GM21723 (cell line): ENCODE results near the gene TRAF5.
"Not testable (repeated sequence)": the region's sequence is repeated elsewhere in the genome, so short reads cannot be mapped to it uniquely, and the experiment has no call there.

ENCODE experiments used
- ATAC-seq: cut with Tn5 transposase; IDR thresholded peaks from one replicate; pipeline ENCODE4 v1.9.1; 2021; ENCODE audit warnings: mild to moderate bottlenecking, moderate library complexity; ENCODE audit not compliant: unreplicated experiment

Gene TRAF5

DNA sequence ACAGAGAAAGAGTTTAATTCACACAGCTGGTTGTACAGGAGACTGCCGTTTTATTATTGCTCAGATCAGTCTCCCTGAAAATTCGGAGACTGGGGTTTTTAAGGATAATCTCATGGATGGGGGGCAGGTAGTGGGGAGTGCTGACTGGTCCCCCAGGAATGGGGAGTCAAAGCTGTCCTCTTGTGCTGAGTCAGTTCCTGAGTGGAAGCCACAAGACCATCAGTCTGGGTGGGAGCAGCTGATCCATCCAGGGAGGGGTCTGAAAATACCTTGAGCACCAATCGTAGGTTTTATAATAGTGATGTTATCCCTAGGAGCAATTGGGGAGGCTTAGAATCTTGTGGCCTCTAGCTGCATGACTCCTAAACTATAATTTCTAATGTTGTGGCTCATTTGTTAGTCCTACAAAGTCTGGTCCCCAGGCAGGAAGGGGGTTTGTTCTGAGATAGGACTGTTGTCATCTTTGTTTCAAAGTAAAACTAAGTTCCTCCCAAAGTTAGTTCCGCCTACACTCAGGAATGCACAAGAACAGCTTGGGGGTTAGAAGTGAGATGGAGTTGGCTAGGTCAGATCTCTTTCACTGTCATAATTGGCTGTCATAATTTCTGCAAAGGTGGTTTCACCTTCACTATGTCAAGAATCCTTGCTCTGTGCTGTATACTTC lies 50.3 kb downstream of the TRAF5 start:
- ATAC-seq = no peak

DNA sequence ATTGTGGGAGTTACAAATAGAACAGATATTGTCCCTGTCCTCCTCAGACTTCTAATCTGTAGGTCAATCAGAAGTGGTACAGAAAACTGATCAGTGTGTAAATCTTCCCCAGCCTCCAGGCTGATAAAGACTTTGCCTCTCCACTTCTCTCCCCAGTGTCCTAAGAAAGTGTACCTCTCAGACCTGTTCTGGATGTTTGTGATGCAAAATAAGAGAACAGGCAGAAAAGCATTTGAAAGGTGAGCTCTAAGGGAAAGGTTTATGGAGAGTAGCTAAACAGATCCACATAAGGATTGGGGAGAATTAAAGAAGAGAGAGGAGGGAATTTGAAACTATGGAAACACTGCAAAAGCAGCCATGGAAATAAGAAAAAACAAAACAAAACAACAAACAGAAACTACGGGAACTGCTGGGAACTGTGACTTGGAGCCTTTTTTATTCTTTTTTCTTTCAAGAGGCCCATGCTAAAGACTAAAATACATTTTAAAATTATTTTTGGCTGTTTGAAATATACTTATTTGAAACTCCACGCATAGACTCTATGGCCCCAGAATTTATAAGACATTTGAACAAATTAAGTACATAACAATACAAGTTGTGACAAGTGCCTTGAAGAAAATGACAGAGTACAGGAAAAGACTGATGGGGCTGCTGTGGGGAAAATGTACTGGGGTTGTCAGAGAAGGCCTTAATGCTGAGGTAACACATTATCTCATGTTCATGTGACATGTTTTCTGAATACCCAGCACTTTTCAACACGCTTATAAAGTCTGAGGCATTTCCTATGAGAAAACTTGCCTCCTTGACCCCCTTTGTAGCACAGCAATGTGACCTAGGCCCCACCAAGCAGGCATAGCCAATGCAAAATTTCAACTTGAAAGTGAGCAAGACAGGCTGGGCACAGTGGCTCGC lies 51.2 kb downstream of the TRAF5 start:
- ATAC-seq = no peak

DNA sequence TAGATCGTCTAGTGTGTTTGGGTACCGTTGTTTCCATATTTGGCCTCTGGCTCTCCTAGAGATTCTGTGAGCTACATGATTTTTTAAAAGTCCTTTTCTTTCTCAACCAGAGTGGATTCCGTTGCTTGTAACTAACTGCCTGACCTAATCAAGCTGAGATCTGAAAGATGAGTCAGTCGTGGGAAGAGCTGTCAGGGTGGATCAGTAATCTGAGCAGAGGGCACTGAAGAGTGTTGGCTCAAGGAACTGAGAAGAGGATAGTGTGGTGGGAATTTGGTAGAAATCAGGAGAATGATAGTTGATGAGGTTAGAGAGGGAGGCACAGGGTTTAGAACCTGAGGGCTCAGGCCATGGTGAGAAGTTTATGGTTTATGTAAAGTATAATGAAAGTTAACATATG lies 52.2 kb downstream of the TRAF5 start:
- ATAC-seq = no peak

DNA sequence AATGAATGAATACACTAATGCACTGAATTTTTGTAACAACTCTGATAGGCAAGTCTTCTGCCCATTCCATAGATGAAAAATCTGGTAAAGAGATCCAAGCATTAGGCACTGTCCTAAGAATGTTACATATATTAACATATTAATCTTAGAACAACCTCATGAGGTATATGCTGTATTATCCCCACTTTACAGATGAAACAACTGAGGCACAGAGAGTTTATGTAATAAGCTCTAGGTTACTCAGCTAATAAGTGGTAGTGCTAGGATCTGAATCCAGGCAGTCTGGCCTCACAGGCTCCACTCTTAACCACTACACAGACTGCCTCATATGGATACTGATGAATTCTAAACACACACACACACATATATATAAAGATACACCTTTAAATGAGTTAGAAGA lies 52.8 kb downstream of the TRAF5 start:
- no peak for ATAC-seq

DNA sequence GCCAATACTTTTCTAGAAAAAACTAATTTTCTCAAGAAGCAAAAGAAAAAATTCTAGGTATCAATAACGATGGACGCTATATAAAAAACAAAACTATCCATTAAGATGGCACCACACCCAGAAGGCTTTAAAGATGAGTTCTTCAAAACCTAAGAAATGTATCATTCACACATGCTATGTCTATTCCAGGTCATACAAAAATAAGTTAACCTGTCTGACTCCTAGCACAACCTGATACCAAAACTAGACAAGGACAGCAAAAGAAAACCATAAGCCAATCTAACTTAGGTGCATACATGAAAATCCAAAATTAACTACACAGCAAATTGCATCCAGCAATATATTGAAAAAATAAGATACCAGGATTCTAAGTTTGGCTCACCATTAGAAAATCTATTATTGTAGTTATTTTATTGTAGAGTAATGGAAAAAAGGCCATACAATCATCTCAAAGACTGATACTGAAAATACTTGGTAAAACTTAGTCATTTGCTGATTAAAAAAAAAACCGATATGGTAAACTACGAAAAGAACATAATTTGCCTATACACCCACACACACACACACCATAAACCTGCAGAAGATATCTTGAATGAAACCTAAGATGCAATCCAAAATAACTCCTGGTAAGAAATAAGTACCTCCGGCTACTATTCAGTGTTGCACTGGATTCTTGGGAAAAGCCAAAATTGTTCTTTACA lies 55.0 kb downstream of the TRAF5 start:
- ATAC-seq = peak; percentile 47

DNA sequence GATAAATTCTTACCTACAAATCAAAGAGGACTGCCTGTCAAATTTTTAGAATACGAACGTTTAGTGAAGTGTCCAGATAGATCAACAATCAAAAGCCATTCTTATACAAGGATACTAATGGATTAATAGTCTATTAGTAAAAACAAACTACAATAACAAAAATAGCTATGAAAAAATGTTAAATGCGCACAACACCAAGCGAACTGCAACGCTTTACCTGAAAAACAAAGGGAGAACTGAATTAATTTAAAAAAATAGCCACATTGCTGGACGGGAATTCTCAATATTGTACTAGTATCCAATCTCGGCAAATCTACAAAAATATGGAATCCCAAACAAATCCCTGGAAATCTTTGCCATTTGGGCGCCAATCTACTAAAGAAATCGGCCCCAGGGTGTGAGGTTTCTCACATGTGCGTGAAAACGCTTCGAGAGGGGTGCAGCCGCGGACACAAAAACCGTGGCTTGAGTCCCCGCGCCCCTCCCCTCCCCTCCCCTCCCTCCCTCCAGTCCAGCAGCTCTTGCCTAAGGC lies 55.6 kb downstream of the TRAF5 start:
- ATAC-seq = no peak

DNA sequence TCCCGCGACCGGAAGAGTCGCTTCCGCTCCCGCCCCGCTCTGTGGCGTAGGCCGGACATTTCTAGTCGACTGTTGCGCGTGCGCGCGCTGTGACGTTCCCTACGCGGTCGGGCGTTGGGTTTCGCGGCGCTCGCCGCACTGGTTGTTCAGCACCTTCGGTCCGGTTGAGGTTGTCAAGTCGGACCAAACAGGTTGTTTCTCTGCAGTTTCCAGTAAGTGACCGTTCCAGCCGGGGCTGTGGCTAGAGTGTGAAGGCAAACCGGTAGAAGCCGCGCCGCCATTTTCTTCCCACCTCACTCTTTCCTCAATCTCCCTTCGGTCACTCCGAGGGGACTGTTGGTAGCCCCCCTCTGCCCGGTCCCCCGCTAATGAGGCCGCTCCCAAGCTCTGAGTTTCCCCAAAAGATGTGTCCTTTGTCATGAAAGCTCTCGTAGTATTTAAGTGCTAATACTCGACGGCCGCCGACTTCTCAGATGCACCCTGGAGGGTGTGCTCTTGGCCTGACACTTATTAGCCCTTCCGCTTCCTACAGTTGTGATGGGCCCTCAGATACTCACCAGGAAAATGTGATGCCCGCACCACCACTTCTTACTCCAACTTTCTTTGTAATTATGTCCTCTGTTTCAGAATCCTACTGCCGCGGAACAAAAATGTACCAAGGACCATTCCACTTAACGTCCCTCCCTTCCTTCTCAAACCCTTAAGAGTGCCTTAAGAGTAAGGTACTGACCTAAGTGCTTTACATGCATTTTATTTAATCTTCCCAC lies 56.3 kb downstream of the TRAF5 start:
- ATAC-seq = peak; percentile 90

DNA sequence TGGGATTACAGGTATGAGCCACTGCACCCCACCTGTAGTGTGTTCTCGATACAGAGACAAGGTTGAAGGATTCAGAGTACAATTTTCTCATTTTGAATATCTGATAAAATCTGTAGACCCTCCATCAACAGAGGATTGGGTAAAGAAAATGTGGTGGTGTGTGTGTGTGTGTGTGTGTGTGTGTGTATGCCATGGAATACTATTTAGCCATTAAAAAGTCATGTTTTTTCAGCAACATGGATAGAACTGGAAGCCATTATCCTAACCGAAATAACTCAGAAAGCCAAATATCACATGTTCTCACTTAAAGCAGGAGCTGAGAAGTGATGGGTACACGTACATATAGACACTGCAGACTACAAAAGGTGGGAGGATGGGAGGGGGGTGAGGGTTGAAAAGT lies 57.9 kb downstream of the TRAF5 start:
- ATAC-seq = no peak

DNA sequence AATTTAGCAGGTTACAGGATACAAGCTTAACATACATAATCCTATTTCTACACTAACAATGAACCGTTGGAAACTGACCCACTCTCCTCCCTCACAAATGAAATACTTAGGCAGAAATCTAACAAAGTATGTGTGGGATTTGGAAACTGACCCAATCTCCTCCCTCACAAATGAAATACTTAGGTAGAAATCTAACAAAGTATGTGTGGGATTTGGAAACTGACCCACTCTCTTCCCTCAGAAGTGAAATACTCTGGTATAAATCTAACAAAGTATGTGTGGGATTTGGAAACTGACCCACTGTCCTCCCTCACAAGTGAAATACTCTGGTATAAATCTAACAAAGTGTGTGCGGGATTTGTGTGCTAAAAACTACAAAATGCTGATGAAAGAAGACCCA lies 60.3 kb downstream of the TRAF5 start:
- ATAC-seq = no peak

DNA sequence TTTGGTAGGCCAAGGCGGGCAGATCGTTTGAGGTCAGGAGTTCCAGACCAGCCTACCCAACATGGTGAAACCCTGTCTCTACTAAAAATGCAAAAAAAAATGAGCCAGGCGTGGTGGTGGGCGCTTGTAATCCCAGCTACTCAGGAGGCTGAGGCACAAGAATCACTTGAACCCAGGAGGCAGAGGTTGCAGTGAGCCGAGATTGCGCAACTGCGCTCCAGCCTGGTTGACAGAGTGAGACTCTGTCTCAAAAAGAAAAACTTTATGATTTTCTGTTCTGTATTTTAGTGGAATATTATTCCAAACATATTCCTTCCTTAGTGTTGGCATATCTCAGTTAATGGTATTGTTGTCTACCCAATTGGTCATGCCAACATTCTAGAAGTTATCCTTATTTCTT lies 64.2 kb downstream of the TRAF5 start:
- ATAC-seq = not testable (repeated sequence)

DNA sequence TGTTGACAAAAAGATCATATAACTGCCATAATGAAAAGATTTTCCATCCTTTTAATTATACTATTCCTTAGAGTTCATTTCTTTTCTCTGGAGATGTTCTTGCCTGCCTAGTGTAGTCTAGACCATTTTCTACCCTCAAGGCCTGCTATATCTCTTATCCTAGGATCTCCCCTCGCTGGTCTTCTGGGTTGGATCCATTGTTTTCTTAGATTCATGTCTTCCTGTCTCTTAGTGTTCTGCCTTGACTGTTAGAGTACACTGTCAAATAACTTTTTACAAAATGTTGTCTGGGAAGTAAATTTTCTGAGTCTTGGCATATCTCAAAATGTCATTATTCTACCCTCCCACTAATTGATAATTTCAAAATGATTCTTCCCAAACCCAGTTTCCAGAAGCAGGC lies 66.6 kb downstream of the TRAF5 start:
- no peak for ATAC-seq

DNA sequence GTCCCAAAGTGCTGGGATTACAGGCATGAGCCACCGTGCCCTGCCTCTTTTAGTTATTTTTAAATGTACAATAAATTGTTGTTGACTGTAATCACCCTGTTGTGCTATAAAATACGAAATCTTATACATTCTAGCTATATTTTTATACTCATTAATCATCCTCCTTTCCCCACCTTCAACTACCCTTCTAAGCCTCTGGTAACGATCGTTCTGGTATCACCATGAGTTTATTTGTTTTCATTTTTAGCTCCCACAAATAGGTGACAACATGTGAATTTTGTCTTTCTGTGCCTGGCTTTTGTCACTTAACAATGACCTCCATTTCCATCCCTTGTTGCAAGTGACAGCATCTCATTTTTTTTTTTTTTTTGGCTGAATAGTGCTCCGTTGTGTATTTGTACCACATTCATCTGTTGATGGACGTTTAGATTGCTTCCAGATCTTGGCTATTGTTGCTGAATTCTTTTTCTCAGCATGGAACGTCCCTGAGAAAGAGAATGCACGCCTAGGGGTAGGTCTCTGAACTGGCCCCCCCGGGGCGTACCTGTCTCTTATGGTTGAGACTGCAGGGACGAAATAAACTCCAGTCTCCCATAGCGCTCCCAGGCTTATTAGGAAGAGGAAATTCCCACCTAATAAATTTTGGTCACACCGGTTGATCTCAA lies 71.8 kb downstream of the TRAF5 start:
- not testable (repeated sequence) for ATAC-seq

DNA sequence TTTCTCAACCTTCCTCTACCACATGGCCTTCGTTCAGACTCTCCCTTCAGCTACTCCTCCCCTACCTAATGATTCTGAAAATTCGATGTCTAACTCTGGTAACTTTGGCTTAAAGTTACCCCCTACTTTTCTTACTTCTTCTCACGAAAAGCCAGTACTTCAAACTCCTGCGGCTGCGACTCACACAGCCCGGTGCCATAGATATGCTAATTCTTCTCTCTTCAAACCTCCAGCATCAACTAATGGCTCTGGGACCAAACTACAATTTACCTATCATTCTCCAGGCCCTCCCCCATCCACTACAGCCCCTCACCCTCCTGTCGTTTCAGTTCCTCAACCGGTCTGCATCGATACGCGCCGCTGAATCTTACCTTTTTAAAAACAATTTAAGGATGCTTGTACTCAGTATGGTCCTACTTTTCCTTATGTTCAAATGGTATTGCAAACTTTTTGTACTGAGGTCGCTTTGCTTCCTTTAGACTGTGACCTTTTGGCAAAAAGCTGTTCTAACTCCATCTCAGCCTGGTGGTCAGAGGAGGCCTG lies 73.3 kb downstream of the TRAF5 start:
- not testable (repeated sequence) for ATAC-seq

DNA sequence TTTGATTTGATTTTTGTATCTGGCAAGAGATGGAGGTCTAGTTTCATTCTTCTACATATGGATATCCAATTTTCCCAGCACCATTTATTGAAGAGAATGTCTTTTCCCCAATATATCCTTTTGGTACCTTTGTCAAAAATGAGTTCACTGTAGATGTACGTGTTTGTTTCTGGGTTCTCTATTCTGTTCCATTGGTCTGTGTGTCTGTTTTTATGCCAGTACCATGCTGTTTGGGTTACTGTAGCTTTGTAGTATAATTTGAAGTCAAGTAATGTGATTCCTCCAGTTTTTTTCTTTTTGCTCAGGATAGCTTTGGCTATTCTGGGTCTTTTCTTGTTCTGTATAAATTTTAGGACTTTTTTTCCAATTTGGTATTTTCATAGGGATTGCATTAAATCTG lies 75.1 kb downstream of the TRAF5 start:
- not testable (repeated sequence) for ATAC-seq

DNA sequence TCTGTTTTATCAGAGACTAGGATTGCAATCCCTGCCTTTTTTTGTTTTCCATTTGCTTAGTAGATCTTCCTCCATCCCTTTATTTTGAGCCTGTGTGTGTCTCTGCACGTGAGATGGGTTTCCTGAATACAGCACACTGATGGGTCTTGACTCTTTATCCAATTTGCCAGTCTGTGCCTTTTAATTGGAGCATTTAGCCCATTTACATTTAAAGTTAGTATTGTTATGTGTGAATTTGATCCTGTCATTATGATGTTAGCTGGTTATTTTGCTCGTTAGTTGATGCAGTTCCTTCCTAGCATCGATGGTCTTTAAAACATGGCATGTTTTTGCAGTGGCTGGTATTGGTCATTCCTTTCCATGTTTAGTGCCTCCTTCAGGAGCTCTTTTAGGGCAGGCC lies 79.5 kb downstream of the TRAF5 start:
- not testable (repeated sequence) for ATAC-seq

DNA sequence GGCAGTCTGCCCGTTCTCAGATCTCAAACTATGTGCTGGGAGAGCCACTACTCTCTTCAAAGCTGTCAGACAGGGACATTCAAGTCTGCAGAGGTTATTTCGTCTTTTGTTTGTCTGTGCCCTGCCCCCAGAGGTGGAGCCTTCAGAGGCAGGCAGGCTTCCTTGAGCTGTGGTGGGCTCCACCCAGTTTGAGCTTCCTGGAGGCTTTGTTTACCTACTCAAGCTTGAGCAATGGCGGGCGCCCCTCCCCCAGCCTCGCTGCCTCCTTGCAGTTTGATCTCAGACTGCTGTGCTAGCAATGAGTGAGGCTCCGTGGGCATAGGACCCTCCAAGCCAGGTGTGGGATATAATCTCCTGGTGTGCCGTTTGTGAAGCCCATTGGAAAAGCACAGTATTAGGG lies 81.1 kb downstream of the TRAF5 start:
- not testable (repeated sequence) for ATAC-seq

DNA sequence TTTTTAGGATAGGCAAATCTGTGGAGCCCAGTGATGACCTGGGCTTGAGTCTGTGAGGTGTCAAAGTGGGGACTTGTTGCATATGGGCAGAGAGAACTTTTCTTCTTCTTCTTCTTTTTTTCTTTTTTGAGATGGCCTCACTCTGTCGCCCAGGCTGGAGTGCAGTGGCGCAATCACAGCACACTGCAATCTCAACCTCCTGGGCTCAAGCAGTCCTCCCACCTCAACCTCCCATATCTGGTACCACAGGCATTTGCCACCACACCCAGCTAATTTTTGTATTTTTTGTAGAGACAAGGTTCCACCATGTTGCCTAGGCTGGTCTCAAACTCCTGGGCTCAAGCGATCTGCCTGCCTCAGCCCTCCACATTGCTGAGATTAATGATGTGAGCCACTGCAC lies 85.0 kb downstream of the TRAF5 start:
- ATAC-seq = no peak

DNA sequence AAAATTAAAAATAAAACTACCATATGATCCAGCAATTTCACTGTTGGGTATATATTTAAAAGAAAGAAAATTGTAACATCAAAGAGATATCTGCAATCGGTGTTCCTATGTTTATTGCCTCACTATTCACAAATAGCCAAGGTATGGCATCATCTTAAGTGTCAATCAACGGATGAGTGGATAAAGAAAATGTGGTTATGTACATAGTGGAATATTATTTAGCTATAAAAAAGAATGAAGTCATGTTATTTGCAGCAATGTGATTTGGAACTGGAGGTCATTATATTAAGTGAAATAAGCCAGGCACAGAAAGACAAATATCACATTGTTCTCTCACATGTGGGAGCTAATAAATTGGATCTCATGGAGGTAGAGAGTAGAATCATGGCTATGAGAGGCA lies 89.1 kb downstream of the TRAF5 start:
- ATAC-seq = no peak

DNA sequence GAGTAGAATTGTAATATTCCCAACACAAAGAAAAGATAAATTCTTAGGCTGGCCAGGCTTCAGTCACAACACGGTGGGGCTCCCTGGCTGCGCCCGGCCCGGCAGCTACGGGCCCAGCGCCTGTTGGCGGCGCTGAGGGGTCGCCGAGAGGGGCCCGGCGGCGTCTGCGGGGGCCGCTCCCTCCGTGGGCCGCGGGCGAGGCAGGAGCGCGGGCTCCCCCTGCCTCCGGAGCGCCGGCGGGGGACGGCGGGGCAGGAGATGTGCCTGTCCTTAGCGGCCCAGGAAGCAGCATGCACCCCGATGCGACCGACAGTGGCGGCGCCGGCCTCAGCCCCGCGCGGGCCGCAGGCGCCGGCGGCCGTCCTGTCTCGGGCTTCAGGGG lies 89.6 kb downstream of the TRAF5 start:
- ATAC-seq = peak; percentile 72
